Measurements from ENCODE around the gene NTN3.

DNA sequence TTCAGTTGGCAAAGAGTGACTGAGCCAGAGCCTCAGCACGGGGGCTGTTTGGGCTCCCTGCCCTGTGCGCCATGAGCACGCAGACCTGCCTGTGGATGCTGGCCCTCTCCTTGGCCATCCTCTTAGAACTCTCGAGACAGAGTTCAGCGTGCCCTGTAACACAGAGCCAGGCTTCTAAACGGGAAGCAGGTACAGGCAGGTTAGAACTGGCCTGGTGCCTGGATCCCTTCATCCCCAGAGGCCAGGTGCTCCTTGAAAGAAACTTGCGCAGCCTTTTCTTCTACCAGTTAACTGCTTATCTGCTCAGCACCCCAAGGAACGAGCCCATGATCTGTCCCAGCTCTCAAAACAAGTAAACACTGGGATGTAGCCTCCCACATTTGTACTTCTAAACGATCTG, 35.0 kb upstream of the NTN3 start:
- TF ChIP-seq POLR2A (IDR thresholded peaks at IDR 0.05) (no peak), EP300 (IDR thresholded peaks at IDR 0.05) (no peak)

Data from tibial nerve (tissue), 3 donors.